ENCODE data around the gene ADGRV1.

DNA sequence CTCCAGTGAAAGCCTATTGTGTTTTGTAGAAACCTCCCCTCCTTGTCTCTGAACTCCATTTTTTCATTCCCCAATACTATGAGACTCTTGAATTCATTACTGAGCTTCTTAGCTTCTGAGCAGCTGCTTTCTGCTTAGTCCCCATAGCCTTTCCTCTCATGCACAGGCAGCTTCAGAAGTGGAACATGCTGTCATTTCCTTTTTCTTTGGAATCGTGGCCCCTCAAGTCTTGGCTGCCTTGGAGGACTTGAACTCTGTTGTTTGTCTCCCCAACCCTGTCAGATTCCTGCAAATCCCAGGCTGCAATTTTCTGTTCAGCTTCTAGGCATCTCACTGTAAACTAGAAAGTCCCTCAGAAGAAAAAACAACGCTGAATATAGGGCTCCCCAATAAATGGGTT, 556.1 kb downstream of the ADGRV1 start:
- TF ChIP-seq POLR2A (IDR thresholded peaks at IDR 0.05; ENCODE audit: low read depth, low read length) (no peak), TAF1 (IDR thresholded peaks at IDR 0.05; ENCODE audit: borderline replicate concordance, low read depth, low read length) (no peak)
